Tongue (tissue), 3 donors: ENCODE data around the gene CABYR. TPM values are rescaled to one million over a fixed set of nuclear protein-coding genes. Genes with fewer than 3 reads are reported as not detected.

Source experiments
- DNase-seq: peaks from one replicate; pipeline ENCODE4 v3.0.0-alpha.2; 2015
- small RNA-seq: library from RNA; depleted of rRNA; stranded (forward); fragments of <200 nt; gene quantifications from one replicate; pipeline ENCODE3, GENCODE V24; 2014; ENCODE audit warnings: low replicate concordance
- total RNA-seq: library from RNA; depleted of rRNA; stranded (reverse); fragments of >200 nt; gene quantifications from one replicate; pipeline ENCODE4 v1.2.3, GENCODE V29; 2014

The CABYR gene
- total RNA-seq, 1 donor from 2014 or later = 0.41 TPM

GRCh38 chr18:24190590-24190989 lies 51.7 kb downstream of the CABYR start:
- peak; percentile 72 for DNase-seq

GRCh38 chr18:24195296-24196053 lies 56.6 kb downstream of the CABYR start:
- DNase-seq = no peak

- DNase-seq = no peak
Observed at GRCh38 chr18:24196764-24197163, 57.9 kb downstream of the CABYR start.

- no peak for DNase-seq
Observed at GRCh38 chr18:24197412-24197811, 58.5 kb downstream of the CABYR start.

- DNase-seq = no peak
Observed at GRCh38 chr18:24198461-24198860, 59.6 kb downstream of the CABYR start.

- no peak for DNase-seq
Observed at GRCh38 chr18:24199372-24199962, 60.6 kb downstream of the CABYR start.

GRCh38 chr18:24200494-24201290 lies 61.8 kb downstream of the CABYR start:
- DNase-seq = no peak

- DNase-seq = no peak
Observed at GRCh38 chr18:24201699-24202687, 63.1 kb downstream of the CABYR start.

- DNase-seq = no peak
Observed at GRCh38 chr18:24204904-24205303, 66.0 kb downstream of the CABYR start.

GRCh38 chr18:24208270-24209035 lies 69.6 kb downstream of the CABYR start:
- DNase-seq = no peak

GRCh38 chr18:24209558-24209957 lies 70.7 kb downstream of the CABYR start:
- no peak for DNase-seq

Small RNA genes within 50 kb of the gene (small RNA-seq; reads per million reads assigned to genes)
- not detected for gene RF00017
- gene RNA5SP452 = 0.05 reads per million
- gene RNU5A-6P = 3.3 reads per million, percentile 91 among the genes with 10 or more reads in this experiment

Other genes with a start within 250 kb of the CABYR start
- 15.7 TPM for gene TTC39C, start 124.3 kb upstream of the CABYR start, total RNA-seq